ENCODE measurements around the gene DNAJC22. TPM values are rescaled to one million over a fixed set of nuclear protein-coding genes. Genes with fewer than 3 reads are reported as not detected.
"Not testable (repeated sequence)": the region's sequence is repeated elsewhere in the genome, so short reads cannot be mapped to it uniquely, and the experiment has no call there.

The DNAJC22 gene
- total RNA-seq, 1 donor from 2014 or later, result 73.7 TPM

DNA sequence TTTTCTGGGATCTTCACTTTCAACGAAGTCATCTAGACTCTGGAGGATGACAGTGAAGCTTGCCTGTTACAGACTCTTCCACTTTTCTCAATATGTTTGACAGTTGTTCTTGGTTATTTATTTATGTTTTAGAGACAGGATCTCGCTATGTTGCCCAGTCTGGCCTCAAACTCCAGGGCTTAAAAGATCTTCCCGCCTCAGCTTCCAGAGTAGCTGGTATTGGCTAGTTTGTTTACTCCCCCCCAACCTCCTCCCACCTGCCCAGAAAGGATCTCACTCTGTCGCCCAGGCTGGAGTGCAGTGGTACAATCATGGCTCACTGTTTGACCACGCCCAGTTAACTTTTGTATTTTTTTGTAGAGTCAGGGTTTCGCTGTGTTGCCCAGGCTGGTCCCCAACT is 23.9 kb downstream of the DNAJC22 start:
- no peak for DNase-seq (ENCODE audit: low spot score)

- DNase-seq (ENCODE audit: low spot score), result no peak
Measured at GRCh38 chr12:49375406-49375805, 28.7 kb downstream of the DNAJC22 start.

- DNase-seq (ENCODE audit: low spot score), result no peak
Measured at GRCh38 chr12:49377386-49377785, 30.7 kb downstream of the DNAJC22 start.

DNA sequence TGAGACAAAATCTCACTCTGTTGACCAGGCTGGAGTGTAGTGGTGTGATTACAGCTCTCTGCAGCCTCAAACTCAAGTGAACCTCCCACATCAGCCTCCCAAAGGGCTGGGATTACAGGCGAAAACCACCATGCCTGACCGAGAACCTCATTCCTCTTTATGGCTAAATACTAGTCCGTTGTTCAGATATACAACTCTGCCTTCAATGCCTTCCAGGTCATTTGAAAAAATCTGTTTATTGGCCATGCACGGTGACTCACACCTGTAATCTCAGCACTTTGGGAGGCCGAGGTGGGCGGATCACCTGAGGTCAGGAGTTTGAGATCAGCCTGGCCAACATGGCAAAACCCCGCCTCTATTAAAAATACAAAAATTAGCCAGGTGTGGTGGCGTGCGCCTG is 33.5 kb downstream of the DNAJC22 start:
- not testable (repeated sequence) for DNase-seq (ENCODE audit: low spot score)

DNA sequence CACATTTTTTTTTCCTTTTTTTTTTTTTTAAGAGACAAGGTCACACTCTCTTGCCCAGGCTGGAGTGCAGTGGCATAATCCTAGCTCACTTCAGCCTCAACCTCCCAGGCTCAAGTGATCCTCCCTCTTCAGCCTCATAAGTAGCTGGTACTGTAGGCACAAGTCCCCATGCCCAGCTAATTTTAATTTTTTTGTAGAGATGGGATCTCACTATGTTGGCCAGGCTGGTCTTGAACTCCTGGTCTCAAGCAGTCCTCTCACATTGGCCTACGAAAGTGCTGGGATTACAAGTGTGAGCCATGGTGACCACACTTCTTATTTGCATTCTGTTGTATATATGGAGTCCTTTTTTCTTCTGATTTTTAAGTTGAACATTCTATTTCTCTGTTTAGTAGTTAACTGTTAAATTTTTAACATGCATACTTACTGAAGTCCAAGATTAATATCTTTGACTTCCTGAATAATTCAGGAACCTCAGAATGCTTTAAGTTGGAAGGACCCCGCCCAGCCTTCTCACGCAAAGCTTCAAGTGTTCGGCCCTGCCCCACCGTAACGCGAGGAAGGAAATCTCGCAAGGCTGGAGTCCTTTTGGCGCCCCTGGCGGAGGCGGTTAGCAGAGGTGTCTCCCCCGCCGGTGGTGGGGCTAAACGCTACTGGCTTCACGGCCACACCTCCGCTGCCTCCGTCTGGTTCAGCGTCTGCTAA is 42.1 kb downstream of the DNAJC22 start:
- peak; percentile 12 for DNase-seq (ENCODE audit: low spot score)

GRCh38 chr12:49389387-49389703 is 42.7 kb downstream of the DNAJC22 start:
- DNase-seq (ENCODE audit: low spot score), result no peak

DNA sequence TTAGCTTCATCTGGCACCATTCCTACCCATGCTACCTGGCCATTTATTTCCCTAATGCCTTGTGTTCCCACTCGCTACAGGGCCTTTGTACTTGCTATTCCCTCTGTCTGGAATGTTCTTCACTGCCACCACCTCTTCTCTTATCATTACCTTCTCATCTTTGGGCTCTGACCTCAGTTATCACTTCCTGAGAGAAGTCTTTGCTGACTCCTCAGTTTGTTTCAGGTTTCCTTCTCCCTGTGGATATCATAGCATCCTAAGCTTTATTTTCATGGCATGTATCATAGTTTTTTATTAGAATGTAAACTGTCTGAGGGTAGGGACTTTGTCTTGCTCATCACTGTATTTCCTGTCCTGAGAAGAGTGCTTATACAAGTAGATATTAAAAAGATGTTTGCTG is 50.3 kb downstream of the DNAJC22 start:
- no peak for DNase-seq (ENCODE audit: low spot score)

DNA sequence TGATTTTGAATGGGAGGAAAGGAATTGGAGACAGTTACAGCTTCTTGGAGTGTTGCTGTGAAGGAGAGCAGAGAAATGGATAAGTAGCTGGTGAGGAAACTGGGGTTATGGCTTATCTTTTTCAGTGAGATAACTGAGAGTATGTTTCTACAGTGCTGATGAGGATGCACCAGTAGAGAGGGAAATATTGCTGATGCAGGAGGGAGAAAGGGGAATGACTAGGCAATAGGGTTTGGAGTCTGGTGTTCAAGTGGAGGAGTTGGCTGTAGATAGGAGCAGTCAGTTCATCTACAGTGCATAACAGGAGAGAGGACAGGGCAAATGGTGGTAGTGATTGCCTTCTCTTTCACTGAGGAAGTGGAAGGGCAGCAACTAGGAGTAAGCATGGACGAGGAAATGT is 53.6 kb downstream of the DNAJC22 start:
- DNase-seq (ENCODE audit: low spot score), result no peak

Other genes with a start within 250 kb of the DNAJC22 start
- gene LMBR1L, start 236.0 kb upstream of the DNAJC22 start, total RNA-seq, result 53.1 TPM
- gene TUBA1B, start 215.5 kb upstream of the DNAJC22 start, total RNA-seq, result 361 TPM
- gene TUBA1A, start 157.8 kb upstream of the DNAJC22 start, total RNA-seq, result 155 TPM
- gene TUBA1C, start 81.8 kb upstream of the DNAJC22 start, total RNA-seq, result 99.4 TPM
- 6.3 TPM for gene PRPH, start 51.7 kb upstream of the DNAJC22 start, total RNA-seq
- gene TROAP, start 23.6 kb upstream of the DNAJC22 start, total RNA-seq, result 2.0 TPM
- gene C1QL4, start 9.7 kb upstream of the DNAJC22 start, total RNA-seq, result 0.12 TPM
- 32.1 TPM for gene SPATS2, start 20.6 kb downstream of the DNAJC22 start, total RNA-seq
- gene KCNH3, start 192.1 kb downstream of the DNAJC22 start, total RNA-seq, result 22.6 TPM
- gene MCRS1, start 221.3 kb downstream of the DNAJC22 start, total RNA-seq, result 64.5 TPM

Data from mucosa of gallbladder (tissue), 1 donor.